ENCODE measurements around the gene LCA5L. TPM values are rescaled to one million over a fixed set of nuclear protein-coding genes. Genes with fewer than 3 reads are reported as not detected.

The LCA5L gene
- total and polyA plus RNA-seq, 2 of the 13 experiments (the other 11 are each of a cell fraction or from before 2014, with no cell fraction given): 0.13 to 0.55 TPM

GRCh38 chr21:39445321-39446269, at the start of gene LCA5L (continued):
- 0 out of 2 replicates have a peak, but pooled peaks have one; percentile 31 for TF ChIP-seq ZNF205 (CRISPR knock-in tag; IDR thresholded peaks at IDR 0.05)
- TF ChIP-seq THRA (CRISPR knock-in tag; IDR thresholded peaks at IDR 0.05; ENCODE audit: borderline replicate concordance): no peak
- peak; percentile 73 for TF ChIP-seq GABPB1 (CRISPR knock-in tag; IDR thresholded peaks at IDR 0.05)
- TF ChIP-seq TARDBP (CRISPR knock-in tag; IDR thresholded peaks at IDR 0.05): no peak
- TF ChIP-seq ZMAT3 (CRISPR knock-in tag; conservative IDR thresholded peaks at IDR 0.05): 0 out of 2 replicates have a peak, but pooled peaks have one; percentile 17
- TF ChIP-seq RFX3 (CRISPR knock-in tag; IDR thresholded peaks at IDR 0.05): peak; percentile 81
- TF ChIP-seq, protein P1, sequence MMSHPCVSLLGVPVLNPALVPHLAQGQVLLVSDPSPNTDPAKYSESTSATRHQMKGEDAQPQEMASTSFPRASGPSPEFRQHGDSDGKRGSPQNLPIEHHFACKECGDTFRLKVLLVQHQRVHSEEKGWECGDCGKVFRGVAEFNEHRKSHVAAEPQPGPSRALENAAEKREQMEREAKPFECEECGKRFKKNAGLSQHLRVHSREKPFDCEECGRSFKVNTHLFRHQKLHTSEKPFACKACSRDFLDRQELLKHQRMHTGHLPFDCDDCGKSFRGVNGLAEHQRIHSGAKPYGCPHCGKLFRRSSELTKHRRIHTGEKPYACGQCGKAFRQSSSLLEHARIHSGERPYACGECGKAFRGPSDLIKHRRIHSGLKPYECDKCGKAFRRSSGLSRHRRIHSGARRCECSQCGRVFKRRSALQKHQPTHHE (CRISPR knock-in tag; IDR thresholded peaks at IDR 0.05; ENCODE audit: borderline replicate concordance): no peak
- TF ChIP-seq NFIC (IDR thresholded peaks at IDR 0.05; ENCODE audit: low read length): no peak
- 0 out of 2 replicates have a peak, but pooled peaks have one; percentile 63 for TF ChIP-seq ARHGAP35 (CRISPR knock-in tag; IDR thresholded peaks at IDR 0.05; ENCODE audit: borderline replicate concordance)
- no peak for TF ChIP-seq HMG20B (CRISPR knock-in tag; conservative IDR thresholded peaks at IDR 0.05)
- peak; percentile 40; the same call in 1 of the 2 replicates for TF ChIP-seq CHD2 (IDR thresholded peaks at IDR 0.05; ENCODE audit: low read depth, low read length)
- no peak for TF ChIP-seq IRF2 (CRISPR knock-in tag; IDR thresholded peaks at IDR 0.05)
- TF ChIP-seq, protein P2, sequence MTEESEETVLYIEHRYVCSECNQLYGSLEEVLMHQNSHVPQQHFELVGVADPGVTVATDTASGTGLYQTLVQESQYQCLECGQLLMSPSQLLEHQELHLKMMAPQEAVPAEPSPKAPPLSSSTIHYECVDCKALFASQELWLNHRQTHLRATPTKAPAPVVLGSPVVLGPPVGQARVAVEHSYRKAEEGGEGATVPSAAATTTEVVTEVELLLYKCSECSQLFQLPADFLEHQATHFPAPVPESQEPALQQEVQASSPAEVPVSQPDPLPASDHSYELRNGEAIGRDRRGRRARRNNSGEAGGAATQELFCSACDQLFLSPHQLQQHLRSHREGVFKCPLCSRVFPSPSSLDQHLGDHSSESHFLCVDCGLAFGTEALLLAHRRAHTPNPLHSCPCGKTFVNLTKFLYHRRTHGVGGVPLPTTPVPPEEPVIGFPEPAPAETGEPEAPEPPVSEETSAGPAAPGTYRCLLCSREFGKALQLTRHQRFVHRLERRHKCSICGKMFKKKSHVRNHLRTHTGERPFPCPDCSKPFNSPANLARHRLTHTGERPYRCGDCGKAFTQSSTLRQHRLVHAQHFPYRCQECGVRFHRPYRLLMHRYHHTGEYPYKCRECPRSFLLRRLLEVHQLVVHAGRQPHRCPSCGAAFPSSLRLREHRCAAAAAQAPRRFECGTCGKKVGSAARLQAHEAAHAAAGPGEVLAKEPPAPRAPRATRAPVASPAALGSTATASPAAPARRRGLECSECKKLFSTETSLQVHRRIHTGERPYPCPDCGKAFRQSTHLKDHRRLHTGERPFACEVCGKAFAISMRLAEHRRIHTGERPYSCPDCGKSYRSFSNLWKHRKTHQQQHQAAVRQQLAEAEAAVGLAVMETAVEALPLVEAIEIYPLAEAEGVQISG (CRISPR knock-in tag; IDR thresholded peaks at IDR 0.05): peak; percentile 54; the same call in 1 of the 2 replicates
- peak; percentile 41; the same call in 1 of the 2 replicates for TF ChIP-seq THAP9 (CRISPR knock-in tag; IDR thresholded peaks at IDR 0.05; ENCODE audit: borderline replicate concordance)
- peak; percentile 97 for TF ChIP-seq ARID4A (CRISPR knock-in tag; IDR thresholded peaks at IDR 0.05; ENCODE audit: borderline replicate concordance)
